PC-3 (cell line): ENCODE results near the gene ZNF185. TPM values are rescaled to one million over a fixed set of nuclear protein-coding genes. Genes with fewer than 3 reads are reported as not detected.

Experiments used
- ATAC-seq: fragments of 200-7000 bp; cut with Tn5 transposase; 2 replicates; pipeline ENCODE4 v1.9.1; 2020; ENCODE audit warnings: mild to moderate bottlenecking, moderate library complexity
- BruUV-seq: library from RNA; stranded (reverse); fragments of 400-500 nt; replicated peaks from 2 replicates; lab custom pipeline; 2021; lab: Mats Ljungman, UMichigan
- CTCF ChIA-PET: fragments of 300-600 bp; sonication (Branson Sonifier 250); formaldehyde crosslinking; loops from one replicate; lab custom pipeline; 2022; ENCODE audit warnings: antibody characterized with exemption; lab: Charles Lee
- POLR2A ChIA-PET: fragments of 300-600 bp; sonication (Branson Sonifier 250); formaldehyde crosslinking; loops from one replicate; lab custom pipeline; 2022; ENCODE audit warnings: antibody characterized with exemption; ENCODE audit not compliant: unreplicated experiment; lab: Charles Lee
- DNase-seq: peaks from one replicate; pipeline ENCODE4 v3.0.0-alpha.2; 2015
- H2AFZ ChIP-seq: fragments of 300-600 bp; sonication (generic); 2 replicates; pipeline ENCODE4 v1.6.0; 2016; ENCODE audit warnings: antibody characterized with exemption, low read length
- H3F3A ChIP-seq: fragments of 300-600 bp; sonication (generic); one replicate; pipeline ENCODE4 v1.6.0; 2017; ENCODE audit warnings: antibody characterized with exemption, low read length, control low read depth, mild to moderate bottlenecking; ENCODE audit not compliant: unreplicated experiment
- H3K27ac ChIP-seq: fragments of 300-600 bp; sonication (generic); 2 replicates; pipeline ENCODE4 v1.5.1; 2016; ENCODE audit warnings: mild to moderate bottlenecking, low read length
- H3K27me3 ChIP-seq: fragments of 300-600 bp; sonication (generic); 2 replicates; pipeline ENCODE4 v1.6.1; 2016; ENCODE audit warnings: low read length, mixed read lengths
- H3K36me3 ChIP-seq: fragments of 300-600 bp; sonication (generic); 2 replicates; pipeline ENCODE4 v1.6.1; 2016; ENCODE audit warnings: low read depth, mixed run types, low read length, mixed read lengths
- H3K4me1 ChIP-seq: fragments of 300-600 bp; sonication (generic); 2 replicates; pipeline ENCODE4 v1.5.1; 2016; ENCODE audit warnings: low read length; ENCODE audit not compliant: insufficient read depth
- H3K4me2 ChIP-seq: fragments of 300-600 bp; sonication (generic); 2 replicates; pipeline ENCODE4 v1.6.0; 2016; ENCODE audit warnings: low read length
- H3K4me3 ChIP-seq: fragments of 300-600 bp; sonication (generic); 2 replicates; pipeline ENCODE4 v1.5.1; 2016; ENCODE audit warnings: mild to moderate bottlenecking, low read length, mixed read lengths
- H3K79me2 ChIP-seq: fragments of 300-600 bp; sonication (generic); 2 replicates; pipeline ENCODE4 v1.6.1; 2017; ENCODE audit warnings: low read length, mixed read lengths
- H3K9ac ChIP-seq: fragments of 300-600 bp; sonication (generic); 2 replicates; pipeline ENCODE4 v1.6.0; 2016; ENCODE audit warnings: mild to moderate bottlenecking, low read length
- H3K9me2 ChIP-seq: fragments of 300-600 bp; sonication (generic); replicated peaks from 2 replicates; pipeline ENCODE4 v1.6.1; 2016; ENCODE audit warnings: mixed run types, low read length, mixed read lengths
- H3K9me3 ChIP-seq: fragments of 300-600 bp; sonication (generic); 2 replicates; pipeline ENCODE4 v1.6.1; 2016; ENCODE audit warnings: low read length, mixed read lengths
- H4K20me1 ChIP-seq: fragments of 300-600 bp; sonication (generic); 2 replicates; pipeline ENCODE4 v1.6.1; 2016; ENCODE audit warnings: low read length, mixed read lengths
- CTCF ChIP-seq: fragments of 300-600 bp; sonication (generic); conservative IDR thresholded peaks from 2 replicates; pipeline ENCODE4 v1.5.1; 2017; ENCODE audit warnings: antibody characterized with exemption, low read depth, mild to moderate bottlenecking, low read length
- EZH2 ChIP-seq: fragments of 300-600 bp; sonication (generic); IDR thresholded peaks from one replicate; pipeline ENCODE4 v1.6.1; 2017; ENCODE audit warnings: antibody characterized with exemption, mild to moderate bottlenecking, low read length; ENCODE audit not compliant: unreplicated experiment
- EZH2phosphoT487 ChIP-seq: fragments of 300-600 bp; sonication (generic); IDR thresholded peaks from 2 replicates; pipeline ENCODE4 v1.6.1; 2018; ENCODE audit warnings: mild to moderate bottlenecking, antibody characterized with exemption, low read length, borderline replicate concordance
- intact Hi-C: fragments of 100-400 bp; cut with micrococcal nuclease; formaldehyde crosslinking; loops from 2 replicates; pipeline ENCODE4 v1.9.0; 2023
- total RNA-seq: library from RNA; depleted of rRNA; stranded (reverse); fragments of >200 nt; gene quantifications from 2 replicates; pipeline ENCODE4 v1.2.3, GENCODE V29; 2014

Gene ZNF185
- total RNA-seq, 1 experiment from 2014 or later, result 68.9 TPM

GRCh38 chrX:152941328-152942076 is 43.6 kb downstream of the ZNF185 start:
- Histone ChIP-seq H2AFZ (peak overlapping the region; percentile 81), H3K9me3 (no peaks in the 10 kb centered on the region), H3K4me3 (peak overlapping the region; percentile 46; the same call in 1 of the 2 replicates), H3K27ac (no peak overlapping the region), H4K20me1 (no peaks in the 10 kb centered on the region), H3K9ac (peak overlapping the region; percentile 22), H3K9me2 (no peaks in the 10 kb centered on the region), H3K27me3 (no peaks in the 10 kb centered on the region), H3K36me3 (peaks cover 3% of the 10 kb centered on the region), H3K4me1 (no peaks in the 10 kb centered on the region), H3F3A (no peaks in the 10 kb centered on the region), H3K4me2 (peak overlapping the region; percentile 23), H3K79me2 (no peaks in the 10 kb centered on the region)
- no TSS peak for BruUV-seq
- intact Hi-C loops, result no loop called here
- ChIA-PET CTCF (interaction anchor here (0.5 to 0.6 kb wide), 2 partner anchors 91 to 524 kb away, joined by 4 to 8 read pairs; no protein-coding TSS in a partner anchor), POLR2A (no interaction called here)
- ATAC-seq (peak; percentile 86), DNase-seq (peak; percentile 72)
- no peak for TF ChIP-seq EZH2
- TF ChIP-seq CTCF, result peak; percentile 68
- no peak for TF ChIP-seq EZH2phosphoT487

- Histone ChIP-seq H3K4me1 (no peaks in the 10 kb centered on the region), H3K27ac (no peak overlapping the region), H3K36me3 (peaks cover 7% of the 10 kb centered on the region), H3K27me3 (no peaks in the 10 kb centered on the region), H3K9me3 (no peaks in the 10 kb centered on the region), H2AFZ (peak overlapping the region; percentile 81; the same call in 1 of the 2 replicates), H4K20me1 (no peaks in the 10 kb centered on the region), H3K9me2 (no peaks in the 10 kb centered on the region), H3K9ac (peak overlapping the region; percentile 22; the same call in 1 of the 2 replicates), H3K79me2 (no peaks in the 10 kb centered on the region), H3K4me2 (peak overlapping the region; percentile 23), H3F3A (no peaks in the 10 kb centered on the region), H3K4me3 (peak overlapping the region; percentile 46; the same call in 1 of the 2 replicates)
- intact Hi-C loops, result no loop called here
- TF ChIP-seq EZH2 (no peak), EZH2phosphoT487 (no peak), CTCF (no peak)
- no peak for ATAC-seq
- BruUV-seq, result no TSS peak
- DNase-seq, result no peak
- ChIA-PET CTCF (no interaction called here), POLR2A (no interaction called here)
Measured at GRCh38 chrX:152942077-152942442, 44.2 kb downstream of the ZNF185 start.

DNA sequence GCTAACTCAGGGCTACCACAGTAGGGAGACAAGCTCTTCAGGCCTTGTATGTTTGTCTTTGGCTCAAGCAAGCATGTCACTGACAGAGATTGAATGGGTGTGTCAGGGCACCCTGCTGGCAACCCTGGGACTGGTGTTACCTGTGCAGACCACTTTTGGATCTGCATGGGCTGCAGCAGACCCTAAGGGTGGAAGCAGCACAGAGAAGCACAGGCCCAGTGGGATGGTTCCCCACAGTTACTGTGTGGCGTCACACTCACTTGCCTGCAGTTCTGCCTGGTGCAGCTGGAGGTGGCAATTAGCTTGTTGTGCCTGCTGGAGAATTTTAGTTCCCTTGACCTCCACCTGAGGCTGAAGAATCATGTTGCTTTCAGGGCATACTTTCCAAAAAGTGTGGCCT is 46.0 kb downstream of the ZNF185 start:
- TF ChIP-seq EZH2phosphoT487 (no peak), CTCF (no peak)

More for the DNA sequence above, 46.0 kb downstream of the ZNF185 start:
- Histone ChIP-seq H3K27me3 (no peaks in the 10 kb centered on the region), H3K4me1 (no peaks in the 10 kb centered on the region), H3K9ac (no peak overlapping the region), H3F3A (no peaks in the 10 kb centered on the region), H4K20me1 (no peaks in the 10 kb centered on the region), H3K4me3 (no peak overlapping the region), H3K36me3 (peaks cover 14% of the 10 kb centered on the region), H3K9me3 (no peaks in the 10 kb centered on the region), H3K4me2 (no peak overlapping the region), H3K9me2 (no peaks in the 10 kb centered on the region), H3K27ac (no peak overlapping the region), H2AFZ (no peak overlapping the region), H3K79me2 (no peaks in the 10 kb centered on the region)
- intact Hi-C loops, result no loop called here
- ChIA-PET POLR2A (no interaction called here), CTCF (no interaction called here)
- BruUV-seq, result no TSS peak
- ATAC-seq, result no peak
- no peak for DNase-seq
